Panc1 (cell line): ENCODE data around the gene LMOD1. TPM values are rescaled to one million over a fixed set of nuclear protein-coding genes. Genes with fewer than 3 reads are reported as not detected.

Experiments used
- ATAC-seq: fragments of 200-7000 bp; cut with Tn5 transposase; 2 replicates; pipeline ENCODE4 v1.9.1; 2020; ENCODE audit warnings: mild to moderate bottlenecking, moderate library complexity
- BruUV-seq: library from RNA; stranded (reverse); fragments of 400-500 nt; replicated peaks from 2 replicates; lab custom pipeline; 2021; lab: Mats Ljungman, UMichigan
- CTCF ChIA-PET: fragments of 300-600 bp; sonication (Branson Sonifier 250); formaldehyde crosslinking; loops from one replicate; lab custom pipeline; 2022; ENCODE audit warnings: antibody characterized with exemption; lab: Charles Lee
- POLR2A ChIA-PET: fragments of 300-600 bp; sonication (Branson Sonifier 250); formaldehyde crosslinking; loops from one replicate; lab custom pipeline; 2022; ENCODE audit warnings: antibody characterized with exemption; lab: Charles Lee
- DNase-seq: peaks from one replicate; pipeline ENCODE4 v3.0.0-alpha.2; 2010; ENCODE audit warnings: low read depth, low spot score
- H3K27ac ChIP-seq: 2 replicates; pipeline ENCODE4 v1.5.1; 2011; ENCODE audit warnings: mild to moderate bottlenecking, low read length, inconsistent platforms
- H3K27me3 ChIP-seq: fragments of 200-500 bp; sonication (Bioruptor generic); 2 replicates; pipeline ENCODE4 v1.6.0; 2014; ENCODE audit warnings: low read length, inconsistent platforms; ENCODE audit not compliant: control insufficient read depth, insufficient read depth
- H3K36me3 ChIP-seq: fragments of 200-500 bp; sonication (Bioruptor generic); 2 replicates; pipeline ENCODE4 v1.5.1; 2014; ENCODE audit warnings: inconsistent platforms, mild to moderate bottlenecking, low read length, moderate library complexity; ENCODE audit not compliant: control insufficient read depth, insufficient read depth
- H3K4me1 ChIP-seq: 2 replicates; pipeline ENCODE4 v1.5.1; 2011; ENCODE audit warnings: inconsistent platforms, mild to moderate bottlenecking, low read length, moderate library complexity; ENCODE audit not compliant: control insufficient read depth, insufficient read depth
- H3K4me3 ChIP-seq, 2 experiments: 2 replicates each; pipeline ENCODE4 v1.5.1; 2011 to 2012; ENCODE audit warnings: low read depth in 2 of 2, low read length in 2 of 2, mild to moderate bottlenecking in 2 of 2, inconsistent platforms in 1 of 2, moderate library complexity in 1 of 2
- H3K9me3 ChIP-seq: fragments of 200-500 bp; sonication (Bioruptor generic); 2 replicates; pipeline ENCODE4 v1.5.1; 2014; ENCODE audit warnings: low read depth, mild to moderate bottlenecking, inconsistent platforms, low read length, moderate library complexity; ENCODE audit not compliant: control insufficient read depth, insufficient read depth
- POLR2AphosphoS5 ChIP-seq: IDR thresholded peaks from 2 replicates; pipeline ENCODE4 v1.6.1; 2012; ENCODE audit warnings: mild to moderate bottlenecking, low read depth, low read length, moderate library complexity
- SIN3A ChIP-seq: IDR thresholded peaks from 2 replicates; pipeline ENCODE4 v1.6.1; 2012; ENCODE audit warnings: low read depth, mild to moderate bottlenecking, low read length, moderate library complexity, borderline replicate concordance; ENCODE audit not compliant: insufficient read depth
- TCF7L2 ChIP-seq: IDR thresholded peaks from 2 replicates; pipeline ENCODE4 v1.6.1; 2011; ENCODE audit warnings: mild to moderate bottlenecking, low read depth, low read length, inconsistent platforms
- in situ Hi-C: cut with HindIII; loops from 2 replicates; pipeline ENCODE4 v1.10.0; 2016; ENCODE audit warnings: low sequenced_read_pairs, low pct_unique_long_range_greater_than_20kb
- intact Hi-C: fragments of 100-400 bp; cut with micrococcal nuclease; formaldehyde crosslinking; loops from one replicate; pipeline ENCODE4 v1.10.0; 2022; ENCODE audit not compliant: unreplicated experiment
- total RNA-seq: library from RNA; stranded (reverse); gene quantifications from one replicate; pipeline ENCODE4 v1.2.1, GENCODE V29; 2021; ENCODE audit not compliant: unreplicated experiment
- TF ChIP-seq, protein P1 (sequence below): fragments of 450-650 bp; IDR thresholded peaks from 2 replicates; pipeline ENCODE4 v1.5.1; 2017; ENCODE audit warnings: mild to moderate bottlenecking
- TF ChIP-seq, protein P2 (sequence below), 2 experiments: IDR thresholded peaks; 2 replicates each; pipeline ENCODE4 v1.6.1; 2011 to 2012; ENCODE audit warnings: low read depth in 2 of 2, control low read depth in 1 of 2, low read length in 1 of 2, mild to moderate bottlenecking in 1 of 2, moderate library complexity in 1 of 2; ENCODE audit not compliant: insufficient read depth in 1 of 2

LMOD1 gene
- total RNA-seq, 1 experiment from 2014 or later: 0.13 TPM

DNA sequence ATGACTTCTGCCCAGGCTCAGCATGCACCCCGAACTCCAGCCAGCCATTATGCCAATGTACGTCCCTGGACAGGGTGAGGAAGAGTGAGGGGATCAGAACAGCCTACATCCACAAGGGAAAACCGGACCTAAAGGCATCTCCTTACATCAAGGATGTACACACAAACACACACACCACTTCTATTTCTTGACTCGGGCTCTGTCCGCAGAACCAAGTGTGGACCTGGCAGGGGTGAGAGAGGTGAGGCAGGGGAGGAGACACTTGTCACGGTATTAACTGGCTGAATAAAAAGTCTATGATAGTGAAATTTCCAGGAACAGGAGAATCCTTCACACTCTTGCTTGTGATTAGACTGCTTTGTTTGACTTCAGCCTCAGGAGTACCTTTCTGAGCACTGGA, 2.3 kb downstream of the LMOD1 start:
- no peak for ATAC-seq
- BruUV-seq: no TSS peak

DNA sequence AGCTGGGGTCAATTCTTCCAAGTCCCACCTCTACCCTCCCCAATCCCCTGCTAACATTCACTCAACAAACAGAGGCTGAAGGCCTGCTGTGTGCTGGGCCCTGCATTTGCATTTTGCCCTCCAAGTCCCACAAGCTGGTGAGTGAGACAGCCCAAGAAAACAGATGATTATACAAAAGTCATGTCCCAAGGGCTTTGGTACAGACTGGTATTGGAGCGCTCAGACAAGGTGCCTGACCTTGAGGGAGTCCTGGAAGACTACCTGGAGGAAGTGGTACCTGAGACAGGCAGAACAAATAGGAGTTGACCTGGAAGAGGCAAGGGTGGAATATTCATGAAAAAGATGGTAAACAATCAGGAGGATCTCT, 4.2 kb downstream of the LMOD1 start:
- intact Hi-C loops (no loop called here), in situ Hi-C loops (no loop called here)
- no peak for TF ChIP-seq SIN3A
- TF ChIP-seq POLR2AphosphoS5: no peak
- TF ChIP-seq TCF7L2: no peak
- TF ChIP-seq, protein P1, sequence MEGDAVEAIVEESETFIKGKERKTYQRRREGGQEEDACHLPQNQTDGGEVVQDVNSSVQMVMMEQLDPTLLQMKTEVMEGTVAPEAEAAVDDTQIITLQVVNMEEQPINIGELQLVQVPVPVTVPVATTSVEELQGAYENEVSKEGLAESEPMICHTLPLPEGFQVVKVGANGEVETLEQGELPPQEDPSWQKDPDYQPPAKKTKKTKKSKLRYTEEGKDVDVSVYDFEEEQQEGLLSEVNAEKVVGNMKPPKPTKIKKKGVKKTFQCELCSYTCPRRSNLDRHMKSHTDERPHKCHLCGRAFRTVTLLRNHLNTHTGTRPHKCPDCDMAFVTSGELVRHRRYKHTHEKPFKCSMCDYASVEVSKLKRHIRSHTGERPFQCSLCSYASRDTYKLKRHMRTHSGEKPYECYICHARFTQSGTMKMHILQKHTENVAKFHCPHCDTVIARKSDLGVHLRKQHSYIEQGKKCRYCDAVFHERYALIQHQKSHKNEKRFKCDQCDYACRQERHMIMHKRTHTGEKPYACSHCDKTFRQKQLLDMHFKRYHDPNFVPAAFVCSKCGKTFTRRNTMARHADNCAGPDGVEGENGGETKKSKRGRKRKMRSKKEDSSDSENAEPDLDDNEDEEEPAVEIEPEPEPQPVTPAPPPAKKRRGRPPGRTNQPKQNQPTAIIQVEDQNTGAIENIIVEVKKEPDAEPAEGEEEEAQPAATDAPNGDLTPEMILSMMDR: no peak
- TF ChIP-seq, protein P2, sequence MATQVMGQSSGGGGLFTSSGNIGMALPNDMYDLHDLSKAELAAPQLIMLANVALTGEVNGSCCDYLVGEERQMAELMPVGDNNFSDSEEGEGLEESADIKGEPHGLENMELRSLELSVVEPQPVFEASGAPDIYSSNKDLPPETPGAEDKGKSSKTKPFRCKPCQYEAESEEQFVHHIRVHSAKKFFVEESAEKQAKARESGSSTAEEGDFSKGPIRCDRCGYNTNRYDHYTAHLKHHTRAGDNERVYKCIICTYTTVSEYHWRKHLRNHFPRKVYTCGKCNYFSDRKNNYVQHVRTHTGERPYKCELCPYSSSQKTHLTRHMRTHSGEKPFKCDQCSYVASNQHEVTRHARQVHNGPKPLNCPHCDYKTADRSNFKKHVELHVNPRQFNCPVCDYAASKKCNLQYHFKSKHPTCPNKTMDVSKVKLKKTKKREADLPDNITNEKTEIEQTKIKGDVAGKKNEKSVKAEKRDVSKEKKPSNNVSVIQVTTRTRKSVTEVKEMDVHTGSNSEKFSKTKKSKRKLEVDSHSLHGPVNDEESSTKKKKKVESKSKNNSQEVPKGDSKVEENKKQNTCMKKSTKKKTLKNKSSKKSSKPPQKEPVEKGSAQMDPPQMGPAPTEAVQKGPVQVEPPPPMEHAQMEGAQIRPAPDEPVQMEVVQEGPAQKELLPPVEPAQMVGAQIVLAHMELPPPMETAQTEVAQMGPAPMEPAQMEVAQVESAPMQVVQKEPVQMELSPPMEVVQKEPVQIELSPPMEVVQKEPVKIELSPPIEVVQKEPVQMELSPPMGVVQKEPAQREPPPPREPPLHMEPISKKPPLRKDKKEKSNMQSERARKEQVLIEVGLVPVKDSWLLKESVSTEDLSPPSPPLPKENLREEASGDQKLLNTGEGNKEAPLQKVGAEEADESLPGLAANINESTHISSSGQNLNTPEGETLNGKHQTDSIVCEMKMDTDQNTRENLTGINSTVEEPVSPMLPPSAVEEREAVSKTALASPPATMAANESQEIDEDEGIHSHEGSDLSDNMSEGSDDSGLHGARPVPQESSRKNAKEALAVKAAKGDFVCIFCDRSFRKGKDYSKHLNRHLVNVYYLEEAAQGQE (IDR thresholded peaks at IDR 0.05; ENCODE audit: insufficient read depth in 1 of 2, low read depth in 2 of 2, low read length in 1 of 2): no peak
- no peaks in the 10 kb centered on the region; the same call in 1 of the 2 replicates for H3K4me1 ChIP-seq
- BruUV-seq: no TSS peak
- H3K36me3 ChIP-seq: no peaks in the 10 kb centered on the region
- DNase-seq: no peak
- POLR2A ChIA-PET: interaction anchor here (0.6 kb wide), 1 partner anchor 311 kb away, joined by 3 read pairs; no protein-coding TSS in a partner anchor
- no peak overlapping the region for H3K4me3 ChIP-seq
- CTCF ChIA-PET: no interaction called here
- peaks cover 3% of the 10 kb centered on the region for H3K27me3 ChIP-seq
- no peaks in the 10 kb centered on the region for H3K9me3 ChIP-seq
- no peak for ATAC-seq
- no peak overlapping the region for H3K27ac ChIP-seq

More for the DNA sequence above, 2.3 kb downstream of the LMOD1 start:
- H3K27me3 ChIP-seq: peaks cover 7% of the 10 kb centered on the region
- H3K4me3 ChIP-seq: no peak overlapping the region
- no peak overlapping the region for H3K27ac ChIP-seq
- no peak for DNase-seq
- no peaks in the 10 kb centered on the region for H3K36me3 ChIP-seq
- CTCF ChIA-PET: no interaction called here
- H3K4me1 ChIP-seq: no peaks in the 10 kb centered on the region; the same call in 1 of the 2 replicates
- intact Hi-C loops: no loop called here
- no peak for TF ChIP-seq TCF7L2
- TF ChIP-seq SIN3A: no peak
- TF ChIP-seq, protein P2 (IDR thresholded peaks at IDR 0.05; ENCODE audit: insufficient read depth in 1 of 2, low read depth in 2 of 2, low read length in 1 of 2): no peak
- TF ChIP-seq, protein P1: no peak
- no peak for TF ChIP-seq POLR2AphosphoS5
- no peaks in the 10 kb centered on the region for H3K9me3 ChIP-seq
- in situ Hi-C loops: no loop called here
- POLR2A ChIA-PET: no interaction called here
